Stromal cell of bone marrow (primary cell): ENCODE measurements around the gene DLG1.
A peak's percentile ranks its signal among the peaks of the same experiment; 100 is the strongest.

Experiments
- DNase-seq: peaks from one replicate; pipeline ENCODE4 v3.0.0-alpha.2; 2012; ENCODE audit warnings: low read depth

DLG1 gene

DNA sequence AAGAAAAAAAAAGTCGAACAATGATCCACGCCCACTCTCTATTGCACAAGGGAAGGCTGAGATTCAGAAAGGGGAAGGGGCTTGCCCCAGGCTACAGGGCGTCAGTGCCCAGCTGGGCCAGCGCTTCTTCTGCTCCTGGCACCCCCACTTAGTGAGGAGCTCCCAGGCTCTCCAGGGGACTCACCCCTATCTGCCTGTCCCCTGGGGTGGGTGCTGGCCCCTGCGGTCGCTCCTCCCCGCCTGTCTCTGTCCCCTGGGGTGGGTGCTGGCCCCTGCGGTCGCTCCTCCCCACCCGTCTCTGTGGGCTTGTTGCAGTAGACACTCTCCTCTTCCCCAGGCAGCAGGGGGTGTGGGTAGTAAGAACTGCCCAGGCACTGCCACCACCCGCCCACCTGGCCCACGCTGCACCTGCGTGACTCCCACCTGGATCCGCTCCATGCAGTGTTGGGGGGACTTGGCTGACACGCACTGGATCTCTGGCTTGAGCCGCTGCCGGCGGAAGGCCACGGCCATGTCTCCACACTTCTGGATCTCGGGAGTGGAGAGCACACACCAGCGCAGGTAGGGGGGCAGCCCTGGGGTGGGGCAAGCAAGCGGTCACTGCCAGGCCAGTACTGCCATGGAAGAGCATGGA, 283.4 kb downstream of the DLG1 start:
- no peak for DNase-seq

DNA sequence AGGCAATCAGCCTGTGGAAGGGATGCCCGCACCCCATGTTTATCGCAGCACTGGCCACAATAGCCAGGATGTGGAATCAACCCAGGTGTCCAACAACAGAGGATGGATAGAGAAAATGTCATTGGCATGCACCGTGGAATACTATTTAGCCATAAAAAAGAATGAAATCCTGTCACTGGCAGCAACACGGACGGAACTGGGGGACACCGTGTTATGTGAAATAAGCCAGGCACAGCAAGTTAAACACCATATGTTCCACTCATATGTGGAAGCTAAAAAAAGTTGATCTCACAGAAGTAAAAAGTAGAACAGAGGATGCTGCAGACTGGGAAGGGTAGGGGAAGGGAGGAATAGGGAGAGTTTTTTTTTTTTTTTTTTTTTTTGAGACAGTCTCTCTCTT, 284.4 kb downstream of the DLG1 start:
- no peak for DNase-seq

DNA sequence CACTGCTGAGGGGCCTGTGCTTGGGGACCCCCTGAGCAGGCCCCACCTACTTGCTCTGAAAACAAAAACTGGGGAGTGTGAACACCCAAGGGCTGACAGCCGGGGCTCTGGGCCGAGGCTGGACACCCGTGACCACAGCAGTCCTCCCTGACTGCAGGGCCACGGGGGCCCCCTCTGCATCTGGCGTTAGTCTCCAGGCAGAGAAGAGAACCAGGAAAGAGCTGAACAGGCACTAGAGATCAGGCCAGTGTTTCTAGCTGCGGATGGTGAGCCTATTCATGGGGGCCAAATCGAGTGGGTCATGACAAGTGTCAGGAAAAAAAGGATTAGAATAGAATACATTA, 285.9 kb downstream of the DLG1 start:
- no peak for DNase-seq

DNA sequence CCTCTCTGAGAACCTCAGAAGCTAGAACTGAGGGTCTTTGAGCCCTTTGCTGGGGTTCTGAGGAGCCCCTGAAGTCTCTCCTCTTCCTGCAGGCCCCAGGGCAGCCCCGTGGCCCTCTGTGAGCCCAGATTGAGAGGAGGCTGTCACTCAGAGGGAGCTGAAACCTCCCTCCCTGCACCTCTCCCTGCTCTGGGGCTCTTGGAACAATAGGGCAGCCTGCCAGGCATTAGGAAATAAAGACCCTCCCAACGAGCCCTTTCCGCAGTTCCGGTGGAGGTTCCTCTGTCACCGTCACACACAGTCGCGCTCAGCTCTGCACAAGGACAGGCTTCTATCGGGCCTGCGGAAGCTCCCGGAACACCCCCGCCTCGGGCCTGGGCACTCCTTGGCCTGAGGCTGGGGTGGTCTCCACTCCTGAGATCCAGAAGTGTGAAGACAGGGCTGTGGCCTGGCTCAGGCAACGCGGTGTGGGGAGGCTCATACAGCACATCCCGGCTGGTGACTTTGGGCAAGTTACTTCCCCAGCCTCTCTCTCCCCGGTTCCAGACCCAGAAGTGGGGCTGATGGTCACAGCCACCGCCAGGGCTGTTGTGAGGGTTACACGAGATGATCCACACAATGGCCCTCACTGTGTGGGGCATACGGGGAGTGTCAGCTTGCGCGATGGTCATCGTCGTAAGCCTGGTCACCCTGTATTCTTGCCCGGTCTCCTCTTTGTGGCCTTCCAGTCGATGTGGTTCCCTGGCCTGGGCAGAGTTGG, 286.5 kb downstream of the DLG1 start:
- no peak for DNase-seq

DNA sequence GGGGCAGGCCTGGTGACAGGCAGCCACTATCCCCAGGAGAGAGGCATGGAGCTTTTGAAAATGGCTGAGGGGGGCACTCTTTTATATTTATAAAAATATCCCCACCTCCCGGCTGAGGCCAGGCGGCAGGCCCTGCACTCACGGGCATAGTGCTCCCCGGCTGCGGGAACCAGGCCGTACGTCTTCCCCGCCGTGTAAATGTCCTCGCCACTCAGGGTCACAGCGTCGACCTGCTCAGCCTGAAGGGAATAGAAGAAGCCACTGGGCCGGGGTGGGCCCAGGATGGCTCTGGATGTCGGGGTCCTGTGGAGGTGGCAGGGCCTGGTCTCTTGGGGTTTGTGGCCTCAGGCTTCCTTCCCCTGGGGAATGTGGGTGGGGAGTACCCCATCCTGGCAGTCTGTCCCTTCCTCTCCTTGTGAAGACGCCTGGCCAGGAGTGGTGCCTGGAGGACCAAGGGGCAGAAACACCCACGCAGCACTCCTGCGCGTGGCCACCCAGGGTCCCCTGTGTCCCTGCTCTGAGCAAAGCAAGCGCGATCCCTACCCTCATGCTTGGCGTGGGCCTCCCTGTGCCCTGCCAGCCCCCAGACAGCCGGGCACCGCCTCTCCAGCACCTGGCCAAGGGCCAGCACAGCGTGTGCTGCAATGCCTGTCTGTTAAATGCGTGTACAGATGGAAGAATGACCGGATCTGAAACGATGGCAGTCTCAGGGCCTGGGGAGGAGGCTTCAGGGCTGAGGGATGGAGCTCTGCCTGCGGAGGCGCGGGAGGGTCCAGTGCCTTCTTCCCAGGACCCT, 287.7 kb downstream of the DLG1 start:
- DNase-seq = no peak

DNA sequence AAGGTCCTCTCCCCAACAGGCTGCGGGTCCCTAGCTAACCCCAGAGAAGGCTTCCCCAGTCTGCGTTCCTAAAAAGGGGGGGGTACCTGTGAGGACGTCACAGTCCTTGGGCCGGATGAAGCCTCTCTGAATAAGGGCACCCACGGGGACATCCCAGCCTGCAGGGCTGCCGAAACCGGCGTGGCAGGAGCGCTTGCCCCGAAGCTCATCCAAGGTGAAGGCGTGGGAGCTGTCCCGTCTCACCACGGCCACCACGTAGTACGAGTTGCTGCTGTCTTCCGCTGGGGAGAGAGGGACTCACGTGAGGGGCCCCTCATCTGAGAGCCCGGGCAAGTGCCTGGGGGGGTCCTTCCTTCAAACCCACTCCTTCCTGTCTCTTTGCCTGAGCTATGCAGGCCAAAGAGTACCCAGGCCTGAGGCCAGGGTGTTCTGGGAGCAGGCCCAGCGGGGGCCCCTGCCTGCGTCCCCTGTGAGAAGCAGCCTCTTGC, 288.8 kb downstream of the DLG1 start:
- no peak for DNase-seq

DNA sequence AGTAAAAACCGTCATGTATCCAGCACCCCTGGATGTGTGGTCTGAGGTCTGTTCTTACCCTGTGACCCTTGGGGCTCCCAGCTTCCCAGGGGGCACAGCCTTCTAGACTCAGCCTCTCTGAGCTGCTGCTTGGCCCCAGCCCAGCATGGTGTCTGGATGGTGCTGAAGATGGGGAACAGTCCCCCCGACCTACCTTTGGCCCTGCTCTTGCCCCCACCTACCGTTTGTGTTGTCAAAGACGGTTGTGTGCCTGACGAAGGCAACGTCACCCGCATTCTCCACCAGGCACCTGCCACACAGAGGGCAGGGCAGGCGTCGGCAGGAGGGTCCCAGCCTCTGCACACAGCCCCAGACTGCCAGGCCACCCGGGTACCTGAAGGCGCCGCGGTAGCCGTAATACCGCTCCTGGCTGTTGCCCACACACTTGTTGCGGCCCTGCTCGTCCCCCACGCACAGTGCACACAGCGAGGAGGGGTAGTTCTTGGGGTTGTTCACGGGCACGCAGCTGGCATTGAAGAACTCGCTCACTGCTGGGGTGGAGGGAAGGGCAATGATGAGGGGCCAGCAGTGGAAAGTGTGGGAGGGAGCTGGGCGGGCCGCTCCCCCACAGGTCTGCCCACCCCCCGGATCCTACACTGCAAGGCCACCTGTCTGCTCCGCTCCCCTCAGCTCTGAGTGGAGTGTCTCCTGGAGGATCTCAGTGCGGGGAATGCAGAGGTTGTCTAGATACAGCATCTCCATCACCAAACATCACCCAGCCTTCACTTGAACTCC, 289.8 kb downstream of the DLG1 start:
- no peak for DNase-seq

DNA sequence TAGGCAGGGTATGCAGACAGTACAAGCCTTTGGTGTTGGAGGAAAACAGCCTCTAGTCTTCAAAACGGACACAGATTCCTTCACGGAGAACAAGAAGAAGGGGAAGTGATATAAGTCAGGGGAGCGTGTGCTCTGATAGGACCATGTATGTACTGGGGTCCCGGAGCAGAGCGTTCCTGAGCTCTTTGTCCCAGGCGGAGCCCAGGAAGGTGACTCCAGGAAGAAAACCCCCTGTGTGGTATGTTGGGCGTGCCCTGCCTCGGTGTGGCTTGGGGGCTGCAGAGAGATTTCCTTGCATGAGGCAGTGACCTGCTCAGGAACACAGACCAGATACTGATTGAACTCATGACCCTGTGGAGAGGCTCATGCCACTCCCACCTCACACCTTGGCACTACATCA, 290.5 kb downstream of the DLG1 start:
- no peak for DNase-seq

DNA sequence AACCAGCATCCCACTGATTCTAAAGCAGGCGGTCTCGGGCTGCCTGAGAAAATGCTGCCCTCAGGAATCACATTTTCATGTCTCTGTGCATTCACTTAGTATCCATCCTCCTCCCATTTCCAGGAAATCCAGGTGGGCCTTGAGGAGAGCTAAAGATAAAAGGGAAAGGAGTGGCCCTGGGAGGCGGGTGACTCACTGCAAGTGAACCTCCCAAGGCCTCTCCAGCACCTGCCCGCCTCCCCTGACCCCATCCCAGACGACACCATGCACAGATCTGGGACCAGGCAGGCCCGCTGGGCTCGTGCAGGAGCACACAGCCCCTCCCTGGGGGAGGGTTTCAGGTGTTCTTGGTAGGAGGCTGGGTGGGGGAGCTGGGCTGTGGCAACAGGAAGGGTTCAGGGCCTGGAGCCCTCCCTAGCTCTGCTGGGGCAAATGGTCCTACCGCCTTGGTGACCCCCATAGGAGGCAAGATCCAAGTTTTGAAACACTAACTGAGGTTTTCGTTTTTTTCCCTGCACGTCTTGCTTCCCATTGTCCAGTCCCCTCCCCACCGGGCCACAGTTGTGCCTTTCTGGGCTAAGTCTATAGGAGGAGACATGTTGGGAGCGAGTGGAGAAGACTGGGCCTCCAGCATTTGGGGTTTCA, 291.0 kb downstream of the DLG1 start:
- no peak for DNase-seq

DNA sequence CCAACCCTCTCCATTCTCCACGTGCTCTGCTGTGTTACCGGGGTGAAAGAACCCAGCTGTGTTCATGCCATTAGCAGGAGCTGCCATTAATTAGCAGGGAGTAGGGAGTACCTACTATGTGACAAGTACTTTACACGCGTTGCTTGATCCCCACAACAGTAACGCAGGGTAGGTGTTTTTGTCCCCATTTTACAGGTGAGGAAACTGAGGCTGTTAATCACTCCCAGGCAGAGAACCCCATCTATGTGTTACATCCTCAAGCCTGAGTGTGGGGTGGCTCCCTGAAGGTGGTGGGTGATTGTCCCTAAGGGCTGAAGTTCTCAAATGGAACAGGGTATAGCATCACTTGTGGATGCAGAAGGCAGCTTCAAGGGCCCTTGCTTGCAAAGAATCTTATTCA, 291.6 kb downstream of the DLG1 start:
- no peak for DNase-seq

DNA sequence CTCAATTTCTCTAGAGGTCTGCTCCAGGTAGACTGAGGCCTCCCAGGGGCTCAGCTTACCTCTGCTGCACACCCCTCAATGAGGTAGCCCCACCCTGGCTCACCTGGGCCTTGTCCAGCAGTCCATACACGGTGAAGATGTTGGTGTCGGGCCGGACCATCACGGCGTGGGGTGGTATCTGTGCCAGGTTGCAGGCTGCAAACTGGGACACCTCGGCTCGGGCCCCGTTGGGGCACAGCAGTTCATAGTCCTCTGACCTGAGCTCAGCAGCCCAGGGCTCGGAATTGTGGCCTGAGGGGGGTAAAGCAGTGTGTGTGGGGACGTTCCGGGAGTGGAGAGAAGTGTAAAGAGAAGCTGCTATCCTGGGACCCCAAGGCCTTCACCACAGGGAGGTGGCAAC, 292.0 kb downstream of the DLG1 start:
- no peak for DNase-seq

DNA sequence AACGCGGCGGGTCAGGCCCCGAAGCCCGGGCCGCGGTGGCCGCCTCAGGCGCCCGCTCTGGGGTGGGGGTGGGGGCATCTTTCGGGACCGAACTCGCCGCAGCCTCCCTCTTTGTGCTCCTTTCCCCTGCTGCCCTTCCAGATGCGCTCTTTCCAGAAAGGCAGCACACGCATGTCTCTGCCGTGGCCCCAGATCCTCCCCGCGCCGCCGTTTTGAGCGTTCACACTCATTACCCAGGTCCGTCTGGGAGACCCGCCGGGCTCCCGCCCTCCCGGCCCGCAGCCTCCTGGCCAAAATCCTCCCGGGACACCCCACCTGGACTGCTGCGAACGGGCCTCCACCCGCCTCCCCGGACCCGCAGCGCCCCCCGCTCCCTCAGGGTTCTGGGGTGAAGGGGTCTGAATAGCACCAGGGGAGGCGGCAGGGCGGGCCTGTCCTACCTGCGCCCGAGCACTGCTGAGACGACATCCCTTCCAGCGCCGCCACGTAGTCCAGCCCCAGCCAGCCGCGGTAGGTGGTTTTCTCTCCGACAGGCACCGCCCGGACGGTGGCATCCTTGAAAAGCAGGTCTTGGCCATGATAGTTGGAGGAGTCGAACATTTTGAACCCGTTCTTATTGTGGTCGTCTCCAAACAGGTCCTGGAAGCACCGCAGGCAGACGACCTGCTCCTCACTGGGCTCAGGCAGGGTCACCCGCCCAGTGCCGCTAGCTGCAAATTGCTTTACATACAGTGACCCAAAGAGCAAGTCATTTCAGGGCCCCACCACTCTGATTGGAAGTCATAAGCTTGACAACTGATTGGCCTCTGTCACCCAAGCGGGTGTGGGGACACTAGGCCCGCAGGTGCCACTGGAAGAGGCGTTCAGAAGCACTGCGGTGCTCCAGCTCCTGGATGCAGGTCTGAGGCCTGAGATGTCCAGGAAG, 294.7 kb downstream of the DLG1 start:
- no peak for DNase-seq

DNA sequence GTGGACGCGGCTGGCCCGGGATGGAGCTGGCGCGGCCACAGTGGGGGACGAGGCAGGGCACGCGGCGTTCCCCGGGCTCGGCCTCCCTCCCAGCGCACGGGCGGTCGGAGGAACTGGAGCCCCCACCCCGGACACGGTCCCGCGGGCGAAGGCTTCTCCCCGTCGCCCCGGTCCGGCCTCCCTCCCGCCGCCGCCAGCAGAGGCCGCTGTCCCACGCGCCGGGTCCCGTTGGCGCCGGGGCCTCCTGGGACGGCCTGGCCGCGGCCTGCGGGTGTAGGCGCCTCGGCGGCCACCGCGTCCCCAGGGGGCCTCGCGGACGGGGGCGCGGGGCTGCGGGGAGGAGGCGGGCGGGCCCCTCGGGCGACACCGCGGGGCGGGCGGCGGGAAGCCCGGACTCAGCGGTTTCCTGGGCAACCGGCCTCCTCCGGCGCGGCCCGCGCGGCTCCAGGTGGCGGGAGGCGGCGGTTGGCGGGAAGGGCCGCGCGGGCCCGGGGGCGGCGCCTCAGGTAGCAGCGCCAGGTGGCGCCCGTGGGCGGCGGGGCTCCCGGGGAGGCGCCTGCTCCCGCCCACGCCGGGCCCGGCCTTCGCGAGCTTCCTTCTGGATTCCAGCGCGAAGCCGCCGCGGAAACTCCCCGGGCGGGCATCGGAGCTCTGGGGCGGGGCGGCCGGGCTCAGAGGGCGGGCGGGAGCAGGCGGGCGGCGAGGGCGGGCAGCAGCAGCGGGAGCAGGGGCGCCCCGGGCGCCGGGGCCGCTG, 295.5 kb downstream of the DLG1 start:
- DNase-seq = peak; percentile 34

DNA sequence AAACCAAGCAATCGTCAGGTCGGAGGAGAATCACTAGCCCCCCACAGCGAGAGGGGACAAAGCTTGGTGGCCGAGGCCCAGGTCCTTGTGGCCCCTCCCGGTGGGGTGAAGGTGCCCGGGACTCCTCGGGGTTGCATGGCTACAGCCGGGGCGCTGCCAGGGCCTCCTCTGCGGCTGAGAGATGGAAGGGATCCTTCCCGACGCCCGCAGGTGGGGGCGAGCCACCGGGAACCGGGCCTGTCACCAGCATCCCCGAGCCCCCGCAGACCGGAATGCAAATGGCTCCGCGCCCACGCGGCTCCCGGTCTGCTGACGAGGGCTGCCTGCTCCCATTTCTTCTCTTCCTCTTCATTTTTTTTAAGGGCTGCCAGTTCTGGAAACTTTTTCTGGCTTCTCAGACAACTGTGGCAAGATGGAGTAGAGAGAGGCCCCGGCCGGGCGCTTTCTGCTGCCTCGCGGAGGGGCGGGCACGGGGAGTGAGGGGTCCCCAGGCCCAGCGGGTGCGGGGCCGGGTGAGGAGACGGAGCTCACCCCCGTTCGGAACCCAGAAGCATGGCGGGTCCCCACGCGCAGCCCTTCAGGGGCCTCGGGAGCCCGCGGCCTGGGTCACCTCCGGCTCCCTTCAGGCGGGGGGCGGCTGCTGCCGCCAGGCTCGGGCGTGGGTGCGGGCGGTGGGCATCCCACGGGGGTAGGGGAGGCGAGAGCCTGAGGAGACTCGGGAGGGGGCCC, 296.3 kb downstream of the DLG1 start:
- DNase-seq = no peak

DNA sequence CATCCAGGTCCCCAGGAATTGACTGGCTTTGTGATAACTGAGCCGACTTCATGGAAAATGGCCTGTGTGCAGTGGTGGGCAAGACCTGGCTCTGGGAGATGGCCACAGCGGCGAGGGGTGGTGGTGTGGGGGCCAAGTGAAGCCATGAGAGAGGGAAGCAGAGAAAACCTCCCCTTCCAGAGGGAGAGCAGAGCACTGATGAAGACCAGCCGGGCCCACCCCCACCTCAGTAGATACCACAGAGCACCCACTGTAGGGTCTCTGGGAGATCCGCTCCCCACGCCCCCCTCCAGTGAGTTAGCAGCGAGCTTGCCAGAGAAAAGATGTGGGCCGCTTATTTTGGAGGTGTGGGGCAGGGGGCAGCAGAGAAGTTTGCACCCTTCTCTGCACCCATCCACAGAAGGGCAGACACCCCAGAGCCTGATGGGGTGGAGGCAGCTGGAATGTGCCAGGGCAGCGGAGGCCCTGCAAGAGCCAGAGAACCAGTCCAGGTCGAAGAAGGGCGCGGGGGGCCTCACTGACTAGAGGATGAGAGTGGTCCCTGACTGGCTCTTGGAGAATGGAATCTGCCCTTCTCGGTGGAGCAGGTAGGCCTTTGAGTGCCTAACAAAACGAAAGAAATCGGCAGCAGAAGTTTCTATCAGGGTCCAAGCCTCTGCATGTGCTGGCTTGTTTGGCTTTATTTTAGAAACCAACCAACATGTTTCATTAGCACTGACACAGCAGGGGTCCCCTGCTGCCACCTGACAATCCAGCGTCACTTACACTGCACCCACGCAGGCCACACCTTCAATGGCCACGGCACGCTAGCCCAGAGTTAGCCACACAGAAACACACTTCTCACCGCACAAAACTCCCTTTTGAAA, 297.1 kb downstream of the DLG1 start:
- DNase-seq = no peak

DNA sequence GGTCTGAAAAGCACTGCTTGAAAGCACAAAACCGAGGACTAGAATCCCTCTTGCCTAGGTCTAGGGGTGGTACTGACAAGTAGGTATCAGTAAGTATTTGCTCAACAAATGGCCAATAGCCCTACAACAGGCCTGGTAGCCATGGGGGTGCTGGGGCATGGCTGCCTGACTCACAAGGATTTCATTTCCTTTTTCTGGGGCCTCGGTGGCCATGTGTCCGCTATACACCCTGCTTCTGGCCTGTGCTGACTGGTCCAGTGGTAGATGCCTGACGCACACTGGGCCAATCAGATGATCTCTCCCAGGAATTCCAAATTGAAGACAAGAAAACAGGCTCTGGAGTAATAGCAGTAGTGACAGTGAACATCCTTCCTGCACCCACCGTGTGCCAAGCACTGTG, 298.2 kb downstream of the DLG1 start:
- DNase-seq = no peak

DNA sequence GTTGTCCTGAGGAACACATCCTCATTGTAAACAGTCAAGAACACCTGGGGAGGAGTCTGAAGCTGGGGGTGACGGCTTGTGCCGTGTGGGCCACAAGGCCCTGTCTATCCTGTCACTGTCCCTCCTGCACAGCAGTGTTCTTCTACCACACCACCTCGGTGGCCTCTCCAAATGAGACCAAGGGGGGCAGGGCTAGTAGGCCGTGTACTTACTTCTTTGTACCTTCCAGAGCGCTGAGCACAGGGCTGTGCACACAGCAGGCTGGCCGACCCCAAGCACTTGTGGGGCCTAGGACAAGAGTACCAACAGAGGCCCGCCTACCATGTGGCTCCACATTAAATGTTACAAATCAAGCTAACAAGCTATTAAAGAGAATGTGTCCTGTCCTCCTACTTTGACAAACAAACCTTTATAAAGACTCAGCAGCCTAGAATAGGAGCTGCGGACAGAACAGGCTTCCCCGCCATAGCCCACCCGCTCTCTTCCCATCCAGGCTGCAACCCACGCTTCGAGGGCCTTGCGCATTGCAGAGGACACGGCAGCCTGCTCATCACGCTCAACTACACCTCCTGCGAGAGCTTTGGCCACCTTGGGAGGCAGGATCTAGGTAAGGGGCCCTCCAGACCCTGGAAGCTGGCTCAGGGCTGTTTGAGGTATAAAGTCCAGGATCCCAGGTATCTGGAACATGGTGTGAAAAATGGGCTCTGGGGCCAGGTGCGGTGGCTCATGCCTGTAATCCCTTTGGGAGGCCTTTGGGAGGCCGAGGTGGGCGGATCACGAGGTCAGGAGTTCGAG, 299.2 kb downstream of the DLG1 start:
- DNase-seq = no peak
